CD4-positive, alpha-beta T cell treated with Interleukin-12 subunit alpha and Interleukin-12 subunit beta, for 1 hour (primary cell): ENCODE data around the gene GMDS.

Source experiments
- DNase-seq: peaks from one replicate; pipeline ENCODE4 v3.0.0-alpha.2; 2020

Gene GMDS

GRCh38 chr6:2132416-2132815 is 113.0 kb downstream of the GMDS start:
- no peak for DNase-seq

- no peak for DNase-seq
These were observed 116.2 kb downstream of the GMDS start for GRCh38 chr6:2129182-2129621.

GRCh38 chr6:2127484-2127911 is 117.9 kb downstream of the GMDS start:
- peak; percentile 9 for DNase-seq

- DNase-seq, result no peak
These were observed 119.1 kb downstream of the GMDS start for GRCh38 chr6:2126351-2126750.

GRCh38 chr6:2125158-2125557 is 120.2 kb downstream of the GMDS start:
- DNase-seq, result no peak

- no peak for DNase-seq
These were observed 121.1 kb downstream of the GMDS start for GRCh38 chr6:2124260-2124709.

- no peak for DNase-seq
These were observed 124.5 kb downstream of the GMDS start for GRCh38 chr6:2120912-2121311.

- DNase-seq, result no peak
These were observed 126.1 kb downstream of the GMDS start for GRCh38 chr6:2119275-2119674.

GRCh38 chr6:2118136-2118535 is 127.3 kb downstream of the GMDS start:
- no peak for DNase-seq

- DNase-seq, result no peak
These were observed 128.0 kb downstream of the GMDS start for GRCh38 chr6:2117447-2117846.

GRCh38 chr6:2116496-2116895 is 128.9 kb downstream of the GMDS start:
- no peak for DNase-seq

- no peak for DNase-seq
These were observed 131.3 kb downstream of the GMDS start for GRCh38 chr6:2114100-2114499.

- DNase-seq, result no peak
These were observed 134.2 kb downstream of the GMDS start for GRCh38 chr6:2111162-2111677.

- DNase-seq, result no peak
These were observed 134.9 kb downstream of the GMDS start for GRCh38 chr6:2110504-2110903.

GRCh38 chr6:2109796-2110195 is 135.6 kb downstream of the GMDS start:
- no peak for DNase-seq

GRCh38 chr6:2108700-2109306 is 136.6 kb downstream of the GMDS start:
- no peak for DNase-seq

- DNase-seq, result no peak
These were observed 140.9 kb downstream of the GMDS start for GRCh38 chr6:2104524-2104880.

- peak; percentile 39 for DNase-seq
These were observed 141.5 kb downstream of the GMDS start for GRCh38 chr6:2103765-2104523.

- DNase-seq, result no peak
These were observed 142.4 kb downstream of the GMDS start for GRCh38 chr6:2102966-2103365.

GRCh38 chr6:2102316-2102883 is 143.0 kb downstream of the GMDS start:
- no peak for DNase-seq

- no peak for DNase-seq
These were observed 144.2 kb downstream of the GMDS start for GRCh38 chr6:2101213-2101612.

- no peak for DNase-seq
These were observed 145.5 kb downstream of the GMDS start for GRCh38 chr6:2099870-2100269.

GRCh38 chr6:2097464-2097863 is 147.9 kb downstream of the GMDS start:
- DNase-seq, result no peak

- no peak for DNase-seq
These were observed 150.8 kb downstream of the GMDS start for GRCh38 chr6:2094642-2095041.
